ENCODE measurements around the gene SMARCD2.

The SMARCD2 gene

GRCh38 chr17:63823659-63824331, 18.7 kb downstream of the SMARCD2 start:
- TF ChIP-seq CTCF (IDR thresholded peaks at IDR 0.05; ENCODE audit: low read depth, low read length), result no peak
- DNase-seq (ENCODE audit: extremely low read depth, low read depth), result no peak

DNA sequence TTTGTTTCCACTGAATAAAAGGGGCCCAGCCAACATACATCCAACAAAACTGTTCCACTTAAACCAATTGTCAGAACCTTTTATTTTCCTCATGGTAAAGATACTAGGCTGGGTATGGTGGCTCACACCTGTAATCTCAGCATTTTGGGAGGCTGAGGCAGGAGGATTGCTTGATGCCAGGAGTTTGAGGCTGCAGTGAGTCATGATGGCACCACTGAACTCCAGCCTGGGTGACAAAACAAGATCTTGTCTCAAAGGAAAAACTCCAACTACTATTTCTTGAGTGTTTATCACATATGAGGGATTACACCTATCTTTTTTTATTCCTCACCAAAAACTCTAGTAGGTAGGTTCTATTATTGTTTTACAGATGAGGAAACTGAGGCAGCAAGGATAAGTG, 19.9 kb downstream of the SMARCD2 start:
- DNase-seq (ENCODE audit: extremely low read depth, low read depth), result no peak
- no peak for TF ChIP-seq CTCF (IDR thresholded peaks at IDR 0.05; ENCODE audit: low read depth, low read length)

GRCh38 chr17:63821804-63822203, 20.7 kb downstream of the SMARCD2 start:
- TF ChIP-seq CTCF (IDR thresholded peaks at IDR 0.05; ENCODE audit: low read depth, low read length), result no peak
- DNase-seq (ENCODE audit: extremely low read depth, low read depth), result no peak

GRCh38 chr17:63820963-63821561, 21.4 kb downstream of the SMARCD2 start:
- no peak for DNase-seq (ENCODE audit: extremely low read depth, low read depth)
- TF ChIP-seq CTCF (IDR thresholded peaks at IDR 0.05; ENCODE audit: low read depth, low read length), result no peak

- TF ChIP-seq CTCF (IDR thresholded peaks at IDR 0.05; ENCODE audit: low read depth, low read length), result no peak
- no peak for DNase-seq (ENCODE audit: extremely low read depth, low read depth)
Observed at GRCh38 chr17:63819585-63820537, 22.6 kb downstream of the SMARCD2 start.

DNA sequence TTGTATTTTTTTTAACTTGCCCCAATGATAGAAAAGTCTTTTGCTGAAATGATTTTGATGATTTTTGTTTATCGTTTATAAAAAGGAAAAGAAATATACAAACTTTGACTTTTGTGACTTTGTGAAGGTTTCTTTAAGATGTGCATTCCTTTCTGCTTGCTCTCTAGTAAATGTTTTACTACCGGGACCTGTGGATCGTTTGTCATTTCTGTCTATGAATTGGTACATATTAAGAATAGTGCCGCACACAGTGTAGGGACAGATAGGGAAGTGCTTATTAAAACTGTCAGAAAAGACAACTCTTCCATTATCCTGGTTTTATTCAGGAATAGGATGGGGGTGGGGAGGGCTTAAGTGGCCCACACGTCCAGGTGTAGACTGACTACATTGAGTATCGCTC, 23.4 kb downstream of the SMARCD2 start:
- DNase-seq (ENCODE audit: extremely low read depth, low read depth), result no peak
- TF ChIP-seq CTCF (IDR thresholded peaks at IDR 0.05; ENCODE audit: low read depth, low read length), result no peak

Measured in AG09319 (cell line).